Omental fat pad (tissue), 4 donors: ENCODE measurements around the gene HHATL. TPM values are rescaled to one million over a fixed set of nuclear protein-coding genes. Genes with fewer than 3 reads are reported as not detected.

Experiments used
- ATAC-seq: fragments of 150-250 bp; one replicate; pipeline ENCODE4 v1.9.1; 2016; ENCODE audit warnings: mild to moderate bottlenecking, moderate library complexity; ENCODE audit not compliant: low FRiP score
- DNase-seq: peaks from one replicate; pipeline ENCODE4 v3.0.0-alpha.2; 2019; ENCODE audit warnings: low spot score
- CTCF ChIP-seq, 3 donors: fragments of 450-650 bp; IDR thresholded peaks; one replicate each; pipeline ENCODE4 v1.5.1; 2016 to 2017; ENCODE audit warnings: antibody characterized with exemption in 3 of 3, mild to moderate bottlenecking in 3 of 3, moderate library complexity in 2 of 3
- total RNA-seq, 4 donors: library from RNA; depleted of rRNA; stranded (reverse); fragments of >200 nt; gene quantifications; one replicate each; pipeline ENCODE4 v1.1.0, GENCODE V29; 2016

The HHATL gene
- total RNA-seq, 4 donors from 2014 or later = not detected

GRCh38 chr3:42666577-42666998 is 36.0 kb downstream of the HHATL start:
- no peak for TF ChIP-seq CTCF (IDR thresholded peaks at IDR 0.05)
- ATAC-seq (no peak), DNase-seq (no peak)

GRCh38 chr3:42666022-42666421 is 36.6 kb downstream of the HHATL start:
- no peak for TF ChIP-seq CTCF (IDR thresholded peaks at IDR 0.05)
- DNase-seq = no peak
- no peak for ATAC-seq

GRCh38 chr3:42665050-42665878 is 37.3 kb downstream of the HHATL start:
- no peak for TF ChIP-seq CTCF (IDR thresholded peaks at IDR 0.05)
- no peak for DNase-seq
- ATAC-seq = no peak

- ATAC-seq = no peak
- DNase-seq = no peak
- TF ChIP-seq CTCF (IDR thresholded peaks at IDR 0.05) = no peak
These were observed 38.2 kb downstream of the HHATL start for GRCh38 chr3:42664438-42664803.

GRCh38 chr3:42663581-42664437 is 38.8 kb downstream of the HHATL start:
- DNase-seq (no peak), ATAC-seq (no peak)
- no peak for TF ChIP-seq CTCF (IDR thresholded peaks at IDR 0.05)

- no peak for DNase-seq
These were observed 39.6 kb downstream of the HHATL start for GRCh38 chr3:42662813-42663535.

More at GRCh38 chr3:42662813-42663535, 39.6 kb downstream of the HHATL start:
- ATAC-seq = no peak
- no peak for TF ChIP-seq CTCF (IDR thresholded peaks at IDR 0.05)
